ENCODE data around the gene ZPBP2. TPM values are rescaled to one million over a fixed set of nuclear protein-coding genes. Genes with fewer than 3 reads are reported as not detected.
"Not testable (repeated sequence)": the region's sequence is repeated elsewhere in the genome, so short reads cannot be mapped to it uniquely, and the experiment has no call there.

Gene ZPBP2
- total RNA-seq: not detected in 2 replicates

GRCh38 chr17:39867880-39868553 is at the start of gene ZPBP2:
TSS of gene ZPBP2 (plus strand) at chr17:39868202. CDS start at chr17:39868355, 153 bp downstream.
- DNase-seq (ENCODE audit: low read depth in 2 of 2): no peak

DNA sequence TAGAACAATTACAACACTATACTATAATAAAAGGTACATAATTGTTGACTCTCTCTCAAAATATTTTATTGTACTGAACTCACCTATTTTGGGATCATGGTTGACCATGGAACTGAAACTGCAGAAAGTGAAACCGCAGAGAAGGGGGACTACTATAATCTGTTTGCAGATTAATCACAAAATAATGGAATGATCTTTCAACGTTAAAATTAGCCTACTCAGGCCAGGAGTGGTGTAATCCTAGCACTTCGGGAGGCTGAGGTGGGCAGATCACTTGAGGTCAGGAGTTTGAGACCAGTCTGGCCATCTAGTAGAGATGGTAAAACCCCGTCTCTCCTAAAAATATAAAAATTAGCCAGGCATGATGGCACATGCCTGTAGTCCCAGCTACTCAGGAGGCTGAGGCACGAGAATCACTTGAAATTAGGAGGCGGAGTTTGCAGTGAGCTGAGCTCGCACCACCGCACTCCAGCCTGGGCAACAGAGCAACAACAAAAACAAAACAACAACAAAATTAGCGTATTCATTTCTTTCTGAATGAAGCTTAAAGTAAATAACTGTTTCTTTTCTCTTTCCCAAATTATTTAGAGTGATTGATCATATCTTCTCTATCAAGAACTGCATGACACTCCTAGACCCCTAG is 49.5 kb upstream of the ZPBP2 start:
- no peak for DNase-seq (ENCODE audit: low read depth in 2 of 2)

DNA sequence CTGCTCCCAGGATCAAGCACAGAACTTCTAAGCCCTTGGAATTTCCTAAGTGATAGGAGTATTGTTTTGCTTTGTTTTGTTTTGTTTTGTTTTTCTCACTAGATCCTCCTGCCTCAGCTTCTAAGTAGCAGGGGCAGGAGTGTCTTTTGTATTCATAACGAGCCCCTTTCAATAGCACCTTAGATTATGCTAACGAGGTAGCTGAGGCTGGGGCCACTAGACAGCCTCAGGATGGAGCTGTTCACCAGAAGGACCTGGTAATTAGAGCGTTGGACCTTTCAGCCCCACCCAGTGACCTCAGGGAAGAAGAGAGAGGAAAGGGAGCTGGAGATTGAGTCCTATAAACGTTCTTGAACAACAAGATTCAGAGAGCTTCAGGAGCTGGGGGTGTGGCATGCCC is 47.5 kb upstream of the ZPBP2 start:
- no peak for DNase-seq (ENCODE audit: low read depth in 2 of 2)

GRCh38 chr17:39820987-39821386 is 47.0 kb upstream of the ZPBP2 start:
- no peak for DNase-seq (ENCODE audit: low read depth in 2 of 2)

- no peak for DNase-seq (ENCODE audit: low read depth in 2 of 2)
These were observed 46.0 kb upstream of the ZPBP2 start for GRCh38 chr17:39822051-39822451.

GRCh38 chr17:39823407-39824054 is 44.5 kb upstream of the ZPBP2 start:
- DNase-seq (ENCODE audit: low read depth in 2 of 2): no peak

GRCh38 chr17:39826334-39826733 is 41.7 kb upstream of the ZPBP2 start:
- DNase-seq (ENCODE audit: low read depth in 2 of 2): no peak

DNA sequence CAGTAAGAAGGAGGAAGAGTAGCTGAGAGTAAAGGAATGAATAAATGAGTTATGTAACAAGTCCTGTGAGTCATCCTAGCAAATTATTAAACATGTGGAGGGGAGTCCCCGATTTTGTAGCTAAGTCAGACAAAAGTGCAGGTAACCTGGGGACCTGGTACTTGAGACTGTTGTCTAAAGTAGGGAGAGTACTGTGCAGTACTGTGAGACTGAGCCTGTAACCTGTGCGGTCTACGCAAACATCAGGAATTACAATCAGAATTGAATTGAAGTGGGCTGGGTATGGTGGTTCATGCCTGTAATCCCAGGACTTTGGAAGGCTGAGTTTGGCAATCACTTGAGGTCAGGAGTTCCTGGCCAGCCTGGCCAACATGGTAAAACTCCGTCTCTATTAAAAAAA is 39.6 kb upstream of the ZPBP2 start:
- no peak for DNase-seq (ENCODE audit: low read depth in 2 of 2)

DNA sequence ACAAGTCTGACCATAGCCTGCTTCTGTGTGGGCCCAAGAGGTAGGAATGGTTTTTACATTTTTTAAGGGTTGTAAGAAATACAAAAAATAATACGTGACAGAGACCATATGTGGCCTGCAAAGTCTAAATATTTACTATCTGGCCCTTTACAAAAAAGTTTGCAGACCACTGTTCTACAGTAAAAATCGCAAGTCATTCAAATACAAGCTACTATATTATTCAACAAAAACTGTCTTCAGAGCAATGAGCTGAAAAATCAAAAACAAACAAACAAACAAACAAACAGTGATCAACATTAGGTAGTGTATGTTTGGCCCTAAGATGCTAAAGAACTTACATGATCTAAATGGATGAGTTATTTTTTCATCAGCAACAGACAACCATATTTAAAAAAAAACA is 36.4 kb upstream of the ZPBP2 start:
- no peak for DNase-seq (ENCODE audit: low read depth in 2 of 2)

GRCh38 chr17:39834017-39834416 is 34.0 kb upstream of the ZPBP2 start:
- DNase-seq (ENCODE audit: low read depth in 2 of 2): no peak

DNA sequence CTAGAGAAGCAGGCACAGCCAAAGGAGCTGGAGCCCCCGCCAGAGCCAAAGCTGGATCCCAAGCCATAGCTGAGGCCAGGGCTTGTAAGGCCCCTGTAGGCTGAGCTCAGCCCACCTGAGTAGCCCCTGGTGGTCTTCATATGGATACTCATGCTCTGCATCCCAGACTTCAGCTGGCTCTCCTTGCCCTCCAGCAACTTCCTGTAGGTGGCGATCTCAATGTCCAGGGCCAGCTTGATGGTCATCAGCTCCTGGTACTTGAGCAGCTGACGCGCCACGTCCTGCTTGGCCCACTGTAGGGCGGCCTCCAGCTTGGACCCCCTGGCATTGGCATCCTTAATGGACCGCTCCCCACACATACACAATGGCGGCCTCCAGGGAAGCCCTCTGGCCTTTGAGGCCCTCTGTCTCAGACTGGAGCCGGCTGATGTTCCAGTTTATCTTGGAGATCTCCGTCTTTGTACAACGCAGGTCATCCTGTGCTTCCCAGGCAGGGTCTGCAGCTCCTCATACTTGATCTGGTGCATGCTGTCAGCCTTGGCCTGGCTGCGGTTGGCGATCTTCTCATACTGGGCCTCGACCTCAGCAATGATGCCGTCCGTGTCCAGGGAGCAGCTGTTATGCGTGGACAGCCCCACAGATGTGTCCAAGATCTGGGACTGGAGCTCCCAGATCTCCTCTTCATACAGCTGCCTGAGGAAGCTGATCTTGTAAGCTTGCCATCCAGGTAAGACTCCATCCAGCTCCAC is 32.8 kb upstream of the ZPBP2 start:
- no peak for DNase-seq (ENCODE audit: low read depth in 2 of 2)

DNA sequence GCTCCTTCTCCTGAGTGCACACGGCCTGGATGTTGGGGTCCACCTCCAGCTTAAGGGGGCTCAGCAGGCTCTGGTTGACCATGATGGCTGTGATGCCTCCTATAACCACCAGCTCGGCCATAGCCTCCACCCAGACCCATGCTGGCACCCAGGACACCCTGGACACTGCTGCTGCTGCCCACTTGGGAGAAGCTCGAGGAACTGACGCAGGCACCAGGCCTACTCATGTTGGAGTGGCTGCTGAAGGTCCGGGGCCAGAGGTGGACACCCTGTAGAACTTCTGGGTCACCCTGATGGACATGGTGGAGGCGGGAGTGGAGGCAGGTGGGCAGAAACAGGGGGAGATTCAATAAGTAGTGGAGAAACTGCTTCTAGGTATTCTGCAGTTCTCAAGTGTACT is 31.9 kb upstream of the ZPBP2 start:
- DNase-seq (ENCODE audit: low read depth in 2 of 2): no peak

GRCh38 chr17:39838057-39838456 is 29.9 kb upstream of the ZPBP2 start:
- no peak for DNase-seq (ENCODE audit: low read depth in 2 of 2)

GRCh38 chr17:39838784-39839183 is 29.2 kb upstream of the ZPBP2 start:
- no peak for DNase-seq (ENCODE audit: low read depth in 2 of 2)

- no peak for DNase-seq (ENCODE audit: low read depth in 2 of 2)
These were observed 26.8 kb upstream of the ZPBP2 start for GRCh38 chr17:39841134-39841683.

GRCh38 chr17:39845052-39845846 is 22.8 kb upstream of the ZPBP2 start:
- DNase-seq (ENCODE audit: low read depth in 2 of 2): no peak

- DNase-seq (ENCODE audit: low read depth in 2 of 2): no peak
These were observed 21.8 kb upstream of the ZPBP2 start for GRCh38 chr17:39846205-39846604.

DNA sequence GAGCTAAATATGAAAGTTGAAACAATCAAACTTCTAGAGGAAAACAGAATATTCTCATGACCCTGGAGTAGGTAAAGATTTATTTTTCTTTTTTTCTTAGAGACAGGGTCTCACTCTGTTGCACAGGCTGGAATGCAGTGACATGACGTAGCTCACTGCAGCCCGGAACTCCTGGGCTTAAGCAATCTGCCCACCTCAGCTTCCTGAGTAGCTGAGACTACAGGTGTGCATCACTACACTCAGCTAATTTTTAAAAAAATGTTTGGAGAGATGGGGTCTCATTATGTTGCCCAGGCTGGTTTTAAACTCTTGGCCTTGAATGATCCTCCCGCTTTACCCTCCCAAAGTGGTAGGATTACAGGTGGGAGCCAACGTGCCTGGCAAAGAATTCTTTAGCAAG is 19.4 kb upstream of the ZPBP2 start:
- DNase-seq (ENCODE audit: low read depth in 2 of 2): no peak

- DNase-seq (ENCODE audit: low read depth in 2 of 2): not testable (repeated sequence)
These were observed 17.8 kb upstream of the ZPBP2 start for GRCh38 chr17:39850186-39850585.

GRCh38 chr17:39852239-39852638 is 15.8 kb upstream of the ZPBP2 start:
- DNase-seq (ENCODE audit: low read depth in 2 of 2): no peak

GRCh38 chr17:39854909-39855308 is 13.1 kb upstream of the ZPBP2 start:
- DNase-seq (ENCODE audit: low read depth in 2 of 2): no peak

Data from lung microvascular endothelial cell (primary cell).